ENCODE data around the gene ATR.
"Not testable (repeated sequence)": the region's sequence is repeated elsewhere in the genome, so short reads cannot be mapped to it uniquely, and the experiment has no call there.

Gene ATR

GRCh38 chr3:142580061-142580423 lies 1.5 kb upstream of the ATR start:
- TF ChIP-seq CTCF (IDR thresholded peaks at IDR 0.05; ENCODE audit: low read depth, low read length, missing control alignments), result no peak
- DNase-seq (ENCODE audit: low read depth), result no peak
- H3K4me3 ChIP-seq (ENCODE audit: low read depth, low read length), result no peak overlapping the region
- in situ Hi-C loops (cut with HindIII; ENCODE audit: low sequenced_read_pairs), result loop anchor here (25.0 kb wide), 1 partner anchor 432 kb away; the partner anchor contains the start of gene U2SURP

- peak overlapping the region; percentile 96 for H3K4me3 ChIP-seq (ENCODE audit: low read depth, low read length)
- in situ Hi-C loops (cut with HindIII; ENCODE audit: low sequenced_read_pairs), result loop anchor here (25.0 kb wide), 1 partner anchor 434 kb away; the partner anchor contains the start of gene U2SURP
- DNase-seq (ENCODE audit: low read depth), result no peak
- TF ChIP-seq CTCF (IDR thresholded peaks at IDR 0.05; ENCODE audit: low read depth, low read length, missing control alignments), result no peak
Observed at GRCh38 chr3:142577696-142578328, 721 bp downstream of the ATR start.

DNA sequence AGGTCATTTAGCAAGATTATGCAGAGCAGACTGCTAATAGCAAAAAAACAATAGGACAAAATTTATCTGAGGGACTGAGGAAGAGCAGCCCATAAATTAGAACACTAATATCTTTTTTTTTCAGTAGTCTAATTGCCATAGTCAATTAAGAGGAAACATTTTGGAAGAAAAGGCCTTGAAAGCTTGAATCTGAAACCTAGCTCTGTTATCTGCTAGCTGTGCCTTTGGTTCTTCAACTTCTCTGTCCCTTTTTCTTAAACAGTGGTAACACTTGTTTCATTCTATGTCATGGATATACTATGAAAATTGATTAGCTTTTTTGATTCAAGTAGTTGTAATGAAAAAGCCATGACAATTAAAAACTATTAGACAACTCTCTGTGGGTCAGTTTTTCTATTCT lies 1.7 kb downstream of the ATR start:
- no peak overlapping the region for H3K4me3 ChIP-seq (ENCODE audit: low read depth, low read length)
- in situ Hi-C loops (cut with HindIII; ENCODE audit: low sequenced_read_pairs), result loop anchor here (25.0 kb wide), 1 partner anchor 436 kb away; the partner anchor contains the start of gene U2SURP
- DNase-seq (ENCODE audit: low read depth), result no peak
- no peak for TF ChIP-seq CTCF (IDR thresholded peaks at IDR 0.05; ENCODE audit: low read depth, low read length, missing control alignments)

GRCh38 chr3:142574665-142575064 lies 3.9 kb downstream of the ATR start:
- no peak overlapping the region for H3K4me3 ChIP-seq (ENCODE audit: low read depth, low read length)
- in situ Hi-C loops (cut with HindIII; ENCODE audit: low sequenced_read_pairs), result loop anchor here (25.0 kb wide), 1 partner anchor 438 kb away; the partner anchor contains the start of gene U2SURP
- TF ChIP-seq CTCF (IDR thresholded peaks at IDR 0.05; ENCODE audit: low read depth, low read length, missing control alignments), result no peak
- no peak for DNase-seq (ENCODE audit: low read depth)

- in situ Hi-C loops (cut with HindIII; ENCODE audit: low sequenced_read_pairs); H3K4me3 ChIP-seq (ENCODE audit: low read depth, low read length); DNase-seq (ENCODE audit: low read depth): not testable (repeated sequence)
Observed at GRCh38 chr3:142574223-142574622, 4.3 kb downstream of the ATR start.

GRCh38 chr3:142569422-142569821 lies 9.1 kb downstream of the ATR start:
- H3K4me3 ChIP-seq (ENCODE audit: low read depth, low read length); in situ Hi-C loops (cut with HindIII; ENCODE audit: low sequenced_read_pairs); DNase-seq (ENCODE audit: low read depth): not testable (repeated sequence)

DNA sequence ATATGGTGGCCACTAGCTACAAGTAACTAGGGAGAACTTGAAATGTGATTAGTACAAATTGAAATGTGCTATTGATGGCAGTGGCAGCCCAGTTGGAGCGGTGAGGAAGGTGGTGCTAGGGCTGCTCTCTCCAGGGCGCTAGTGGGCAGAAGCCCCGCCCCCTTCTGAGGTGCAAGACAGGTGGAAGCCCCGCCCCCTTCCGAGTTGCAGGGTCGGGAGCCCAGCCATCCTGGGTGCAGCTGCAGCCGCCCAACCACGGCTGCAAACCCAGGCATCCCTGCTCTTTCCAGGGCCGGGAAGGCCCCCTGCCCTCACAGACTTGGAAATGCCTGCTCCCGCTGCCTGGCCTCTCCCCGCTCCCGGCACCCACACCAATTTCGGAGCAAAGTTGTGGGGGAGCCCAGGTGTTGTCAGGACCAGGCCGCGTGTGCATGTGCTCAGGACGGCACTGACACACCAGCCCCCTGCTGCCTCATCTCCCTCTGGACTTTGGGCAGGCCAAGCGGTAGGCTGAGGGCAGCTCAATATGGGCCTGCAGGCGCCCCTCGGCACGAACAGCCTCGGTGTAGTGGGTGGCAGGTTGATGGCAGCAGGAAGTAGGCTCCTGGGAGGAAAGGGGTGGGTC lies 10.0 kb downstream of the ATR start:
- TF ChIP-seq CTCF (IDR thresholded peaks at IDR 0.05; ENCODE audit: low read depth, low read length, missing control alignments), result no peak
- no peak for DNase-seq (ENCODE audit: low read depth)
- in situ Hi-C loops (cut with HindIII; ENCODE audit: low sequenced_read_pairs), result no loop called here
- no peak overlapping the region for H3K4me3 ChIP-seq (ENCODE audit: low read depth, low read length)
